GM15510 (cell line): ENCODE data around the gene ADRA2B.

Experiments
- POLR2A ChIP-seq: IDR thresholded peaks from 3 replicates; pipeline ENCODE4 v1.6.1; 2011; ENCODE audit warnings: borderline replicate concordance; ENCODE audit not compliant: insufficient read length; ENCODE audit errors: extremely low read depth

The ADRA2B gene

DNA sequence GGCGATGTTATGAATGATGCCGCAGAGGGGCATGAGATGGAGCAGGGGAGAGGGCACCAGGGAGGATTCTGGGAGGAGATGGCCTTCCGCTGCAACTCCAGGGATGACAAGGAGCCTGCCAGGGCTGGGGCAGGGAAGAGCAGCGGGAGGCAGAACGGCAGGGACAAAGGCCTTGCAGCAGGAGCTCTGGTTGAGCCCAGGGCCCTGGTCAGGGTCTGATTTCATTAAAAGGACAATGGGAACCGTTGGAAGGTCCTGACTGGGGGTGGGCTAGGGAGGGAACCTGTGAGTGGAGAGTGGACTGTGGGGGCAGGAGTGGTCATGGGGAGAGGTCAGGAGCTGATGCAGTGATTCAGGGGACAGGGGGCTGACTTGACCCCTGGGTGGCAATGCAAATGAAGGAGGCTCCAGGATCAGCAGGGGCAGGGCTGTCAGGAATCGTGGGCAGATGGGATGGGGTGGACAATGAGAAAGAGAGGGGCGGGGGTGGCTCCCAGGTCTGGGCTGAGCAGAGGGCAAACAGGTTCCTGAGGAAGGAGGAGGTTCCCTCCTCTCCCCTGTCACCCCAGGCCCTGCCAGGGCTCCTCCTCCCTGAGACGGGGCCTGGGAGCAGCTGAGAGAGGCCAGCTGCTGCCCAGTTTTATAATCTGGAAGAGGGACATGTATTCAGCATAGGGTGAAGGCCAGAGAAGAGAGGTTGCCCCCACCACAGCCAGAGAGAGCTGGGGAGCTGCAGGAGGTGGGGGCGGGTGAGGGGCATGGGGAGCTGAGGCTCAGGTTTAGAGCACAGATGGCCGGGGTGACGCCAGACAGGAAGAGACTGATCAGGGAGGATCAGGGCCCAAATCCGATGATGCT is 36.2 kb upstream of the ADRA2B start:
- TF ChIP-seq POLR2A = no peak

GRCh38 chr2:96151595-96152303 is 35.4 kb upstream of the ADRA2B start:
- TF ChIP-seq POLR2A = no peak

- TF ChIP-seq POLR2A = no peak
Measured at GRCh38 chr2:96150791-96151594, 34.6 kb upstream of the ADRA2B start.

- TF ChIP-seq POLR2A = no peak
Measured at GRCh38 chr2:96150007-96150640, 33.8 kb upstream of the ADRA2B start.

- TF ChIP-seq POLR2A = peak; percentile 47
Measured at GRCh38 chr2:96148410-96149217, 32.2 kb upstream of the ADRA2B start.

GRCh38 chr2:96147593-96148201 is 31.3 kb upstream of the ADRA2B start:
- no peak for TF ChIP-seq POLR2A

DNA sequence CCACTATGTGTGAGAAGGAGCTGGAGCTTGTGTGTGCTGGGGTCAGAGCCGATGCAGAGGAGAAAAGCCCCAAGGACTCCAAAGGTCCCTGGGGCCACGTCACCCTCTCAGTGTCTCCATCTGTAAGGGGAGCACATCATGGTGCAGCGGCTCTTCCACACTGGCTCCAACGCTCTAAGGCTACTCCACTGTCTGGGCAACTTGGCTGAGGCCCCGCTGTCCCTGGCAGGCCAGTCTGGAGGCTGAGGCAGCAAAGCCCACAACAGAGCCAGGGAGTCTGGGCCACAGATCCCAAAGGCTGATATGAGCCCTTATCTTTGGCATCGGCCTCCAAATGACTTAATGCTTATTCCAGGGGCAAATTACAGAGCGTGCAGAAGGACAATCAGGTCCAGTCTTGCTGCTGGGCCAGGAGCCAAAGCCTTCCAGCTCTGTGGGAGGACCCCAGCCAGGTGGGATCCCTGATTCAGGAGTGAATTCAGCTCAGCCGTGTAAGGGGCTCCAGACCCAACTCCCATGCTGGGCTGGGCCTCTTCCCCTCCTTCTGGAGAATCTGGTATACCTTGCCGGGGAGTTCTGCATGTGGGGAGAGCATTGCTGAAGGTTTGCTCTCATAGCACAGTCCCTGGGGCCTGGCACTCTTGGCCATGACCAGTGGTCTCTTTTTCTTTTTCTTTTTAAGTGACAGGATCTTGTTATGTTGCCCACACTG is 30.7 kb upstream of the ADRA2B start:
- TF ChIP-seq POLR2A = no peak

- TF ChIP-seq POLR2A = peak; percentile 66
Measured at GRCh38 chr2:96146153-96146880, 29.9 kb upstream of the ADRA2B start.

GRCh38 chr2:96145848-96146152 is 29.4 kb upstream of the ADRA2B start:
- no peak for TF ChIP-seq POLR2A

GRCh38 chr2:96145036-96145847 is 28.9 kb upstream of the ADRA2B start, which contains the start of gene DUSP2:
Gene DUSP2, minus strand, starts transcription at chr2:96145440. Its CDS starts 86 bp downstream, at chr2:96145354.
- peak; percentile 100 for TF ChIP-seq POLR2A

DNA sequence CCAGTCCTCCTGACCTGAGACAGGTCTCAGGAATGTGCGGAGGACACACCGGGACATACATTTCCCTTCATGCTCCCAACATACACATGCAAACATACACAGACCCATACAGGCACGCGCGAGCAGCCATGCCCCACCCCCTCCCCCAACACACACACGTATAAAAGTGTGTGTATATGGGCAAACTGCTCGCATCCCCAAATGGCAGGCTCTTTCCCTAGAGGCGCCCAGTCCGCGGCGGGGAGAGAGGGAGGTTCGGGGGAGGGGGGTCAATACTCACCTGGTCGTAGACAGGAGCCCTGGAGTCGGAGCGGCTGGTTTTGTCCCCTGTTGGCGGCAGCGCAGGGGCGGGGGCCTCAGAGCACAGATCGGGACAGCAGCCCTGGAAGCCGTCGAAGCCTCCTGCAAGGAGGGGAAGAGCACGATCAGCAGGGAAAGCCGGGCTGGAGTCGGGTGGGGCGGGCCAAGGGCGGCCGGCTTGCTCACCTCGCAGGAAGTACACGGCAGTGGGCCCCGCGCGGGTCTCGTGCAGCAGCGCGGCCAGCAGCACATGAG is 28.2 kb upstream of the ADRA2B start:
- no peak for TF ChIP-seq POLR2A
